ENCODE data around the gene CD96.

CD96 gene

GRCh38 chr3:111566844-111567243 is 24.8 kb downstream of the CD96 start:
- no peak for DNase-seq (ENCODE audit: low spot score)

GRCh38 chr3:111568355-111568754 is 26.4 kb downstream of the CD96 start:
- no peak for DNase-seq (ENCODE audit: low spot score)

GRCh38 chr3:111568911-111569310 is 26.9 kb downstream of the CD96 start:
- DNase-seq (ENCODE audit: low spot score) = no peak

GRCh38 chr3:111570404-111571030 is 28.5 kb downstream of the CD96 start:
- no peak for DNase-seq (ENCODE audit: low spot score)

GRCh38 chr3:111571282-111571681 is 29.3 kb downstream of the CD96 start:
- no peak for DNase-seq (ENCODE audit: low spot score)

GRCh38 chr3:111571907-111572460 is 30.0 kb downstream of the CD96 start:
- DNase-seq (ENCODE audit: low spot score) = no peak

- no peak for DNase-seq (ENCODE audit: low spot score)
Measured at GRCh38 chr3:111577113-111577512, 35.1 kb downstream of the CD96 start.

- DNase-seq (ENCODE audit: low spot score) = peak; percentile 79
Measured at GRCh38 chr3:111577798-111578685, 36.0 kb downstream of the CD96 start.

- no peak for DNase-seq (ENCODE audit: low spot score)
Measured at GRCh38 chr3:111578867-111579266, 36.9 kb downstream of the CD96 start.

- DNase-seq (ENCODE audit: low spot score) = no peak
Measured at GRCh38 chr3:111579495-111579894, 37.5 kb downstream of the CD96 start.

GRCh38 chr3:111581403-111582119 is 39.6 kb downstream of the CD96 start:
- no peak for DNase-seq (ENCODE audit: low spot score)

- peak; percentile 27 for DNase-seq (ENCODE audit: low spot score)
Measured at GRCh38 chr3:111582120-111582474, 40.1 kb downstream of the CD96 start.

GRCh38 chr3:111584744-111585143 is 42.7 kb downstream of the CD96 start:
- DNase-seq (ENCODE audit: low spot score) = peak; percentile 14

GRCh38 chr3:111585217-111585616 is 43.2 kb downstream of the CD96 start:
- DNase-seq (ENCODE audit: low spot score) = peak; percentile 78

- no peak for DNase-seq (ENCODE audit: low spot score)
Measured at GRCh38 chr3:111588527-111588926, 46.5 kb downstream of the CD96 start.

GRCh38 chr3:111589303-111590142 is 47.5 kb downstream of the CD96 start:
- DNase-seq (ENCODE audit: low spot score) = no peak

- DNase-seq (ENCODE audit: low spot score) = peak; percentile 13
Measured at GRCh38 chr3:111590143-111590491, 48.1 kb downstream of the CD96 start.

- no peak for DNase-seq (ENCODE audit: low spot score)
Measured at GRCh38 chr3:111591555-111591954, 49.6 kb downstream of the CD96 start.

GRCh38 chr3:111592143-111592542 is 50.1 kb downstream of the CD96 start:
- no peak for DNase-seq (ENCODE audit: low spot score)

GRCh38 chr3:111592936-111593335 is 50.9 kb downstream of the CD96 start:
- DNase-seq (ENCODE audit: low spot score) = no peak

- DNase-seq (ENCODE audit: low spot score) = no peak
Measured at GRCh38 chr3:111593666-111594065, 51.7 kb downstream of the CD96 start.

- peak; percentile 29 for DNase-seq (ENCODE audit: low spot score)
Measured at GRCh38 chr3:111594205-111594604, 52.2 kb downstream of the CD96 start.

All from SW480 (cell line).